K562 (cell line): ENCODE measurements around the gene RAI1. TPM values are rescaled to one million over a fixed set of nuclear protein-coding genes. Genes with fewer than 3 reads are reported as not detected.

ENCODE experiments used
- ATAC-seq: fragments of 200-7000 bp; cut with Tn5 transposase; 3 replicates; pipeline ENCODE4 v1.9.1; 2020; ENCODE audit warnings: moderate library complexity
- BruUV-seq: library from RNA; stranded (reverse); fragments of 400-500 nt; replicated peaks from 2 replicates; lab custom pipeline; 2021; lab: Mats Ljungman, UMichigan
- CTCF ChIA-PET: fragments of 300-600 bp; formaldehyde crosslinking; extraction: SDS; loops from one replicate; lab custom pipeline; 2021; ENCODE audit warnings: low intra/inter-chr PET ratio; lab: Yijun Ruan, JAX
- POLR2A ChIA-PET: fragments of 300-600, 350-650 bp; sonication (Branson Sonifier 250); formaldehyde crosslinking; extraction: SDS; loops from one replicate; lab custom pipeline; 2021; ENCODE audit warnings: antibody characterized with exemption, inconsistent platforms; lab: Yijun Ruan, JAX
- DNase-seq, 4 experiments: peaks; one replicate each; pipeline versions ENCODE4 v3.0.0 to v3.0.0-alpha.2; 2011 to 2018; ENCODE audit warnings: low spot score in 3 of 4, mixed read lengths in 3 of 4; ENCODE audit errors: extremely low read depth in 1 of 4
- FAIRE-seq: peaks from 2 replicates; lab custom pipeline; 2011; peaks lifted over from hg19 to GRCh38; lab: Jason Lieb, UNC
- H2AFZ ChIP-seq: 2 replicates; pipeline ENCODE4 v1.6.0; 2011; ENCODE audit warnings: low read depth, low read length, control low read depth, inconsistent platforms
- H3K27ac ChIP-seq: fragments of 200-600 bp; 3 replicates; pipeline ENCODE4 v1.8.0; 2011; ENCODE audit warnings: low read depth, mild to moderate bottlenecking, control low read depth, inconsistent platforms, low read length, moderate library complexity, mixed read lengths; ENCODE audit errors: extremely low read depth
- H3K27me3 ChIP-seq, 2 experiments: fragments of 300-600 bp in 1 of 2; 2 replicates in 1 of 2; 3 replicates in 1 of 2; pipeline versions ENCODE4 v1.6.0 to v1.8.0; 2011; ENCODE audit warnings: inconsistent platforms in 2 of 2, low read length in 2 of 2, mild to moderate bottlenecking in 1 of 2, mixed read lengths in 1 of 2, moderate library complexity in 1 of 2; ENCODE audit not compliant: control insufficient read depth in 2 of 2, insufficient read depth in 2 of 2
- H3K36me3 ChIP-seq: fragments of 300-600 bp; 3 replicates; pipeline ENCODE4 v1.8.0; 2011; ENCODE audit warnings: mild to moderate bottlenecking, low read length, inconsistent platforms; ENCODE audit not compliant: control insufficient read depth, insufficient read depth
- H3K4me1 ChIP-seq, 2 experiments: fragments of 200-600 bp in 1 of 2; replicated peaks in 1 of 2; 2 replicates in 1 of 2; 3 replicates in 1 of 2; pipeline versions ENCODE4 v1.5.1 to v1.8.0; 2011; ENCODE audit warnings: inconsistent platforms in 2 of 2, low read length in 2 of 2, mild to moderate bottlenecking in 1 of 2, mixed read lengths in 1 of 2, moderate library complexity in 1 of 2; ENCODE audit not compliant: control insufficient read depth in 2 of 2, insufficient read depth in 2 of 2
- H3K4me2 ChIP-seq: 2 replicates; pipeline ENCODE4 v1.6.1; 2011; ENCODE audit warnings: low read length, control low read depth, inconsistent platforms, mixed read lengths; ENCODE audit not compliant: insufficient read depth
- H3K4me3 ChIP-seq: fragments of 200-600 bp; sonication (generic), shearing (Covaris generic); 2 replicates; pipeline ENCODE4 v1.5.1; 2016; ENCODE audit warnings: control low read depth, inconsistent platforms
- H3K79me2 ChIP-seq: fragments of 200-600 bp; 3 replicates; pipeline ENCODE4 v1.8.0; 2011; ENCODE audit warnings: low read length, inconsistent platforms; ENCODE audit not compliant: control insufficient read depth, insufficient read depth
- H3K9ac ChIP-seq, 2 experiments: 2 replicates each; pipeline versions ENCODE4 v1.6.0 to v1.6.1; 2011; ENCODE audit warnings: low read depth in 2 of 2, low read length in 2 of 2, control low read depth in 1 of 2, inconsistent platforms in 1 of 2, mild to moderate bottlenecking in 1 of 2, mixed read lengths in 1 of 2; ENCODE audit not compliant: insufficient read depth in 1 of 2
- H3K9me1 ChIP-seq: one replicate; pipeline ENCODE4 v1.6.0; 2011; ENCODE audit warnings: inconsistent platforms, mild to moderate bottlenecking, low read length, moderate library complexity; ENCODE audit not compliant: control insufficient read depth, insufficient read depth
- H3K9me3 ChIP-seq: replicated peaks from 2 replicates; pipeline ENCODE4 v1.5.1; 2011; ENCODE audit warnings: low read depth, low read length, inconsistent platforms; ENCODE audit not compliant: control insufficient read depth, insufficient read depth
- H4K20me1 ChIP-seq: replicated peaks from 2 replicates; pipeline ENCODE4 v1.6.1; 2011; ENCODE audit warnings: low read length, inconsistent platforms, mixed read lengths; ENCODE audit not compliant: control insufficient read depth, insufficient read depth
- ARHGAP35 ChIP-seq: fragments of 450-650 bp; IDR thresholded peaks from 2 replicates; pipeline ENCODE4 v1.6.1; 2018; ENCODE audit not compliant: partially characterized antibody
- CXXC5 ChIP-seq: fragments of 250-450 bp; sonication (Bioruptor Pico); IDR thresholded peaks from 2 replicates; pipeline ENCODE4 v1.8.0; 2022; ENCODE audit warnings: inconsistent platforms, mild to moderate bottlenecking, moderate library complexity
- EHMT2 ChIP-seq: fragments of 450-650 bp; IDR thresholded peaks from 2 replicates; pipeline ENCODE4 v1.6.1; 2018; ENCODE audit warnings: antibody characterized with exemption
- HDAC2 ChIP-seq: fragments of 450-650 bp; IDR thresholded peaks from 2 replicates; pipeline ENCODE4 v1.6.1; 2016; ENCODE audit warnings: mild to moderate bottlenecking
- HDAC8 ChIP-seq: fragments of 450-650 bp; IDR thresholded peaks from 2 replicates; pipeline ENCODE4 v1.6.1; 2016; ENCODE audit warnings: mild to moderate bottlenecking, missing genetic modification characterization, moderate library complexity, missing compliant biosample characterization
- MYC ChIP-seq, 2 experiments: fragments of 250-450 bp in 1 of 2; sonication (Bioruptor Pico) in 1 of 2; IDR thresholded peaks; 2 replicates each; pipeline versions ENCODE4 v1.5.1 to v1.6.1; 2012 to 2021; ENCODE audit warnings: low read depth in 2 of 2, borderline replicate concordance in 1 of 2, improper control_type of control experiment in 1 of 2, low read length in 1 of 2, mild to moderate bottlenecking in 1 of 2, moderate library complexity in 1 of 2
- NCOA4 ChIP-seq: fragments of 450-650 bp; IDR thresholded peaks from 2 replicates; pipeline ENCODE4 v1.6.1; 2018; ENCODE audit warnings: mild to moderate bottlenecking; ENCODE audit not compliant: partially characterized antibody
- NFE2L1 ChIP-seq: fragments of 450-650 bp; IDR thresholded peaks from 2 replicates; pipeline ENCODE4 v1.6.1; 2016; ENCODE audit warnings: missing genetic modification characterization, low read depth, mild to moderate bottlenecking, missing compliant biosample characterization, moderate library complexity, borderline replicate concordance
- POLR2G ChIP-seq: fragments of 200-400 bp; formaldehyde crosslinking; IDR thresholded peaks from 2 replicates; pipeline ENCODE4 v1.6.1; 2017; ENCODE audit warnings: low read depth, mild to moderate bottlenecking, antibody characterized with exemption, low read length, moderate library complexity
- POU5F1 ChIP-seq: fragments of 150-350 bp; IDR thresholded peaks from 2 replicates; pipeline ENCODE4 v1.6.1; 2014; ENCODE audit warnings: borderline replicate concordance, low read length, low read depth, mild to moderate bottlenecking; ENCODE audit not compliant: partially characterized antibody
- PTRF ChIP-seq: fragments of 450-650 bp; IDR thresholded peaks from 2 replicates; pipeline ENCODE4 v1.6.1; 2016; ENCODE audit warnings: mild to moderate bottlenecking, missing genetic modification characterization, missing compliant biosample characterization
- TAF9B ChIP-seq: fragments of 450-650 bp; IDR thresholded peaks from 2 replicates; pipeline ENCODE4 v1.6.1; 2018; ENCODE audit warnings: mild to moderate bottlenecking; ENCODE audit not compliant: partially characterized antibody
- TAL1 ChIP-seq: fragments of 450-650 bp; IDR thresholded peaks from 2 replicates; pipeline ENCODE4 v1.6.1; 2016; ENCODE audit warnings: mild to moderate bottlenecking
- ZBED1 ChIP-seq: IDR thresholded peaks from 2 replicates; pipeline ENCODE4 v1.6.1; 2014
- ZNF318 ChIP-seq, 2 experiments: fragments of 450-650 bp; IDR thresholded peaks; 2 replicates each; pipeline ENCODE4 v1.6.1; 2016; ENCODE audit warnings: mild to moderate bottlenecking in 2 of 2, borderline replicate concordance in 1 of 2, low read depth in 1 of 2, moderate library complexity in 1 of 2
- WGBS: fragments of 100-300 bp; shearing (Covaris generic); methylation state at CpG from one replicate; pipeline ENCODE4 v1.1.6; 2016; ENCODE audit warnings: low coverage, mixed read lengths; ENCODE audit not compliant: insufficient coverage; ENCODE audit errors: missing lambda C conversion rate; 5-methylcytosine and 5-hydroxymethylcytosine counted together
- in situ Hi-C: fragments of 300-500 bp; cut with MboI; formaldehyde crosslinking; loops from 4 replicates; pipeline ENCODE4 v1.15.0; 2018; ENCODE audit warnings: inconsistent platforms, mixed read lengths
- intact Hi-C: fragments of 100-400 bp; cut with micrococcal nuclease; formaldehyde crosslinking; loops from 2 replicates; pipeline ENCODE4 v1.14.2; 2022
- polyA plus RNA-seq, 8 experiments: library from polyadenylated mRNA; depleted of rRNA in 4 of 8; stranded (reverse) in 5 of 8; unstranded in 3 of 8; fragments of >200 nt; fragmentation: Nextera tagmentation in 2 of 8; fragmentation: Illumina TruSeq in 1 of 8; extraction: Ambion mirVana in 2 of 8; extraction: Trizol in 1 of 8; gene quantifications; 2 replicates each; pipeline versions ENCODE4 v1.2.1 to v1.2.3, GENCODE V29; 2011 to 2014; ENCODE audit warnings: inconsistent platforms in 1 of 8, missing spikeins in 1 of 8
- total RNA-seq, 7 experiments: library from RNA; depleted of rRNA in 6 of 7; stranded (reverse); fragments of >200 nt in 6 of 7; fragmentation: Illumina TruSeq in 2 of 7; extraction: Trizol in 2 of 7; gene quantifications; 2 replicates each; pipeline versions ENCODE4 v1.2.1 to v1.2.3, GENCODE V29; 2011 to 2021; ENCODE audit warnings: low replicate concordance in 1 of 7

The RAI1 gene
- total and polyA plus RNA-seq, 9 of the 15 experiments (the other 6 are each of a cell fraction or from before 2014, with no cell fraction given) = 0.68 to 19.9 (median 5.5) TPM

DNA sequence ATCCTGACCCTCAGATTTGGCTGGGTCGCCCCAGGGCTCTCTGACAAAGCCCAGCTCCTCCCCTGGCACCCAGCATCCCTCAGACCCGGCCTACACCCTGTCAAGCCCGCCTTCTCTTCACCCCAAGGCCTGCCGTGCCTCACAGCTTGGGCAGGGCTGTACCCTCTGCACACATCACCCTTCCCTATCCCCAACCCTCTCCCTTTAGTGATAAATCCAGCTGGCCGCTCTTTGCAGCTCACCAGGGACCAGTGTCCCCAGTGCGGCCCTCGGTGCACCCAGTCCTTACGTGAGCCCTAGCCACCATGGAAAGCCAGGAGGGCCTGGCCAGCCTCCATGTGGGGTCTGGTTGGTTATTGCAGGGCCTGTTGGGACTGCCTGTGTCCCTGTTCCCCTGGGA lies 74.5 kb downstream of the RAI1 start (continued):
- no peak for TF ChIP-seq ZNF318 (IDR thresholded peaks at IDR 0.05; ENCODE audit: borderline replicate concordance in 1 of 2, low read depth in 1 of 2)
- TF ChIP-seq, all 486 proteins: peak for 0

GRCh38 chr17:17757391-17757791 lies 76.1 kb downstream of the RAI1 start:
- FAIRE-seq = no peak
- no peak overlapping the region for H3K4me3 ChIP-seq
- no peak for DNase-seq
- peaks cover 4% of the 10 kb centered on the region; the same call in 1 of the 3 replicates for H3K36me3 ChIP-seq
- no peak for ATAC-seq
- no peaks in the 10 kb centered on the region for H3K9me3 ChIP-seq
- H3K27me3 ChIP-seq = no peaks in the 10 kb centered on the region
- H3K79me2 ChIP-seq = peaks cover 21% of the 10 kb centered on the region
- in situ Hi-C loops = no loop called here
- H3K9ac ChIP-seq = no peak overlapping the region
- H3K27ac ChIP-seq = no peak overlapping the region
- intact Hi-C loops = no loop called here
- ChIA-PET CTCF (no interaction called here), POLR2A (no interaction called here)
- H4K20me1 ChIP-seq = no peaks in the 10 kb centered on the region
- 81% methylated on average over 10 of the region's 15 CpGs for WGBS
- BruUV-seq = no TSS peak
- H2AFZ ChIP-seq = no peak overlapping the region
- no peak overlapping the region for H3K4me2 ChIP-seq
- H3K4me1 ChIP-seq = peaks cover 8% of the 10 kb centered on the region in 2 experiments; a peak in 3 of 5 replicates
- H3K9me1 ChIP-seq = no peaks in the 10 kb centered on the region
- TF ChIP-seq CXXC5 (CRISPR knock-in tag) = no peak
- TF ChIP-seq HDAC2 = no peak
- TF ChIP-seq ZBED1 = no peak
- TF ChIP-seq POU5F1 = no peak
- no peak for TF ChIP-seq MYC (IDR thresholded peaks at IDR 0.05; ENCODE audit: low read depth, low read length)
- TF ChIP-seq MYC (CRISPR knock-in tag; IDR thresholded peaks at IDR 0.05; ENCODE audit: borderline replicate concordance, low read depth) = no peak
- no peak for TF ChIP-seq POLR2G
- no peak for TF ChIP-seq ARHGAP35
- TF ChIP-seq HDAC8 = no peak
- no peak for TF ChIP-seq NFE2L1 (tag)
- TF ChIP-seq EHMT2 = no peak
- no peak for TF ChIP-seq TAL1
- TF ChIP-seq TAF9B = no peak
- TF ChIP-seq PTRF (tag) = no peak
- TF ChIP-seq NCOA4 = no peak
